ENCODE data around the gene ZNF365.

- TF ChIP-seq, protein P1, sequence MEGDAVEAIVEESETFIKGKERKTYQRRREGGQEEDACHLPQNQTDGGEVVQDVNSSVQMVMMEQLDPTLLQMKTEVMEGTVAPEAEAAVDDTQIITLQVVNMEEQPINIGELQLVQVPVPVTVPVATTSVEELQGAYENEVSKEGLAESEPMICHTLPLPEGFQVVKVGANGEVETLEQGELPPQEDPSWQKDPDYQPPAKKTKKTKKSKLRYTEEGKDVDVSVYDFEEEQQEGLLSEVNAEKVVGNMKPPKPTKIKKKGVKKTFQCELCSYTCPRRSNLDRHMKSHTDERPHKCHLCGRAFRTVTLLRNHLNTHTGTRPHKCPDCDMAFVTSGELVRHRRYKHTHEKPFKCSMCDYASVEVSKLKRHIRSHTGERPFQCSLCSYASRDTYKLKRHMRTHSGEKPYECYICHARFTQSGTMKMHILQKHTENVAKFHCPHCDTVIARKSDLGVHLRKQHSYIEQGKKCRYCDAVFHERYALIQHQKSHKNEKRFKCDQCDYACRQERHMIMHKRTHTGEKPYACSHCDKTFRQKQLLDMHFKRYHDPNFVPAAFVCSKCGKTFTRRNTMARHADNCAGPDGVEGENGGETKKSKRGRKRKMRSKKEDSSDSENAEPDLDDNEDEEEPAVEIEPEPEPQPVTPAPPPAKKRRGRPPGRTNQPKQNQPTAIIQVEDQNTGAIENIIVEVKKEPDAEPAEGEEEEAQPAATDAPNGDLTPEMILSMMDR (IDR thresholded peaks at IDR 0.05; ENCODE audit: poor library complexity) = no peak
- no peak for TF ChIP-seq EZH2 (IDR thresholded peaks at IDR 0.05; ENCODE audit: borderline replicate concordance)
These were observed 19.3 kb upstream of the ZNF365 start for GRCh38 chr10:62354916-62355315.

Measured in hepatocyte (in vitro differentiated cells).